Skeletal muscle tissue (tissue), 4 donors: ENCODE data around the gene SLC22A4. TPM values are rescaled to one million over a fixed set of nuclear protein-coding genes. Genes with fewer than 3 reads are reported as not detected.

ENCODE experiments used
- H3K27ac ChIP-seq: one replicate; pipeline ENCODE4 v1.7.0; 2013; ENCODE audit warnings: mild to moderate bottlenecking, low read depth, low read length, inconsistent platforms
- H3K27me3 ChIP-seq, 3 donors: one replicate each; pipeline ENCODE4 v1.7.0; 2013; ENCODE audit warnings: low read length in 3 of 3; ENCODE audit not compliant: control insufficient read depth in 3 of 3, insufficient read depth in 3 of 3
- H3K36me3 ChIP-seq, 3 donors: one replicate each; pipeline ENCODE4 v1.7.0; 2013; ENCODE audit warnings: low read length in 3 of 3; ENCODE audit not compliant: control insufficient read depth in 3 of 3, insufficient read depth in 3 of 3
- H3K4me1 ChIP-seq, 3 donors: one replicate each; pipeline ENCODE4 v1.7.0; 2013; ENCODE audit warnings: low read length in 3 of 3, mild to moderate bottlenecking in 3 of 3; ENCODE audit not compliant: control insufficient read depth in 3 of 3, insufficient read depth in 3 of 3
- H3K4me3 ChIP-seq, 3 donors: one replicate each; pipeline ENCODE4 v1.7.0; 2013; ENCODE audit warnings: low read length in 3 of 3
- H3K9ac ChIP-seq, 3 donors: one replicate each; pipeline ENCODE4 v1.7.0; 2013; ENCODE audit warnings: low read length in 3 of 3, mild to moderate bottlenecking in 3 of 3, moderate library complexity in 2 of 3, low read depth in 1 of 3
- H3K9me3 ChIP-seq, 3 donors: one replicate each; pipeline ENCODE4 v1.7.0; 2013; ENCODE audit warnings: low read length in 3 of 3; ENCODE audit not compliant: control insufficient read depth in 3 of 3
- total RNA-seq: library from RNA; depleted of rRNA; stranded (reverse); fragments of >200 nt; gene quantifications from one replicate; pipeline ENCODE4 v1.2.3, GENCODE V29; 2014
- donor health status: Osteomylitis.

SLC22A4 gene
- total RNA-seq, 1 donor from 2014 or later: 3.1 TPM

DNA sequence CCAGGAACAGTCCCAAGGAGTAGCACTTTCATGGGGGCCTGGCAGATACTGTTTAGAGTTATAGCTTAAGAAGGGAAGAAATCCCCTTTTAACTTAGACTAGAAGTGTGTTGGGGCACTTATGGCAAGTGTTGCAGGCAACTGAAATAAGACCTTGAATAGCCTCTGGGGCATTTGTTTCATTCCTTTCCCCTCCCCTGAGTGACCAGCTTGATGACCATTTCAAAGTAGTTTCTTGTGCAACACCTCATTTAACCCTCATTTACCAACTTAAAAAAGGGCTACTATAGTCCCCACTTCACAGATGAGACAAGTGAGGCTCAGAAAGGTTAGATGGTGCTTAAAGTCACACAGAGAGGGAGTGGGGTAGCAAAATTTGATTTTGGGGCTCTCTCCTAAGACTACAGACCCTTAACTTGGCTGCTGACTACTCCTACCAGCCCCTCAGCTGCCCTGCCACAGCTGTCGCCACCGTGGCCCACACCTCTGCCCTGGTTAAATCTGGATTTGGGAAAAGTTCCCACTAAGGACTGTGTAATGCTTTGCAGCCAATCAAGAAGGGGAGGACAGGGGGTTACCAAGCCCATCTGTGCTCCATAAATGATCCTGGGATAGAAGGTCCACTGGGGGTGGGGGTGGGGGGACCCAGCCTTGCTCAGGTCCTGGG is 31.2 kb upstream of the SLC22A4 start:
- Histone ChIP-seq H3K4me1 (peaks cover 54 to 68% (median 58%) of the 10 kb centered on the region in 3 donors), H3K27me3 (peaks cover 0 to 8% (median 1%) of the 10 kb centered on the region in 3 donors), H3K4me3 (no peak overlapping the region), H3K27ac (peak overlapping the region; percentile 85), H3K9ac (peak overlapping the region in 1 of 3 donors; percentile 25), H3K36me3 (peaks cover 0 to 2% (median 0%) of the 10 kb centered on the region in 3 donors), H3K9me3 (no peaks in the 10 kb centered on the region)

DNA sequence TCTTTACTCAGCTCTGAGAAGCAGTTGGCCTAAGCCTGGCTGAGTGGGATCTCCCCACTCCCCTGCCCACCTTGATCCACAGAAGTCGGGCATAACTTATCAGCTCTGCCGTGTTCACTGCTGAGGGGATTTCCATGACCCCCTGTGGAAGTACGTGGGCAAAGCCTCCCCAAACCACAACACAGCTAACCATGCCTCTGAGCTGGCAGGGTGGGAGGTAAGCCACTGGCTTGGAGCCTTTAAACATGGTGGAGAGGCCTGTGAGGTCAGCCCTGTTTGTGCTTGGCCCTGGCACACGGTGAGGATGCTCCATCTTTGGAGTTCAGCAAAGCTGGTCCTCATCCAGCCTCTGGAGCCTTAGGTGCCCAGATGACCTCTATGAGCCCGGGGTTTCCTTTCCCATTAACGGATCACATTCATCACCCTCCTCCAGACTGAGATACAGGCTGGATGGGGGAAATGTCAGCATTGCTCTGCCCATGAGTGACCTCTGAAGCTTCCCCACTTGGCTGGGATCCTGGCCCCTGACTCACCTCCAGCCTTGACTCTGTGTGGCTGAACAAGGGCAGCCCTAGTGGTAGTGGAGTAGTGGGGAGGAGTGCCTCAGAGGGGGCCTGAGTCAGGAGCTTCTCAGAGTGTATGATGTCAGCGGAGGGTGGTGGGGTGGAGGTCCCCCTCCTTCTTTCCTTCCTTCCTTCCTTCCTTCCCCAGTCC is 30.5 kb upstream of the SLC22A4 start:
- Histone ChIP-seq H3K27me3 (peaks cover 0 to 1% (median 0%) of the 10 kb centered on the region in 3 donors), H3K27ac (peak overlapping the region; percentile 85), H3K36me3 (peaks cover 0 to 2% (median 0%) of the 10 kb centered on the region in 3 donors), H3K9ac (no peak overlapping the region), H3K9me3 (no peaks in the 10 kb centered on the region), H3K4me3 (no peak overlapping the region), H3K4me1 (peaks cover 53 to 66% (median 56%) of the 10 kb centered on the region in 3 donors)

DNA sequence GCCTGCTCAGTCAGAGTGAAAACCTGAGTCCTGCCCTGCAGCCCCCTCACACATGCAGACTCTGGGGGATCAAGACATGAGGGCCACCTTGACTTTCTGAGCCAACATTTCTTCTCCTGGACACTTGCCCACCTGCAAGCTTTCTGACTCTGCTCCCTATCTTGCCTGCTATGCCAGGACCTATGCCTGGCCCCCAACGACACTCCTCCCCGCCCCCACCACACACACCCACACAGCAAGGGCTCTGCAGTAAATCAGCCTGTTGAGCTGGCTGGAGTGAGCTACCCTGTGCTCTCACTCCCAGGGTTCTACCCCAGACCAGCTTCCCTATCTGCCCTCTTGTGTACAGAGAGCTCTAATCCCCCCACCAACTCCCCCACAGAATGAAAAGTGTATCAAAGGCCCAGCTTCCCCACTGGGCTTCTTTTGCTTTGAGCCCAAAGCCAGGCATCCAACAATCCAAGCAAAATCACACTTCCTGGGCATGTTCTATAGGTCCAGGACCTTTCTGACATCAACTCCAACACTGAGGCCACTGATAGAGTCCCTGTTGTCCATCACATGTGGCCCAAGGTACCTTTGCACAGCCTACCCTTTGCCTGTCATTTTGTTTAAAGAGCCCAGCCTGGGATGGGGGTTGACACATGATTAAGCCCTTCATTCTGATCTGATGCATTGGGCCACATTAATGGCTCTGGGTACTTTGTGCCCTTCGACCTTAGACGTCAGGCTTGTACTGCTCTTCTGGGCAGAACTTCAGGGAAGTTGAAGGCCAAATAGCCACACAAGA is 29.5 kb upstream of the SLC22A4 start:
- peak overlapping the region; percentile 85 for H3K27ac ChIP-seq
- no peak overlapping the region for H3K4me3 ChIP-seq
- no peaks in the 10 kb centered on the region for H3K27me3 ChIP-seq
- peaks cover 46 to 58% (median 52%) of the 10 kb centered on the region in 3 donors for H3K4me1 ChIP-seq
- no peak overlapping the region for H3K9ac ChIP-seq
- H3K9me3 ChIP-seq: no peaks in the 10 kb centered on the region
- peaks cover 0 to 4% (median 0%) of the 10 kb centered on the region in 3 donors for H3K36me3 ChIP-seq

DNA sequence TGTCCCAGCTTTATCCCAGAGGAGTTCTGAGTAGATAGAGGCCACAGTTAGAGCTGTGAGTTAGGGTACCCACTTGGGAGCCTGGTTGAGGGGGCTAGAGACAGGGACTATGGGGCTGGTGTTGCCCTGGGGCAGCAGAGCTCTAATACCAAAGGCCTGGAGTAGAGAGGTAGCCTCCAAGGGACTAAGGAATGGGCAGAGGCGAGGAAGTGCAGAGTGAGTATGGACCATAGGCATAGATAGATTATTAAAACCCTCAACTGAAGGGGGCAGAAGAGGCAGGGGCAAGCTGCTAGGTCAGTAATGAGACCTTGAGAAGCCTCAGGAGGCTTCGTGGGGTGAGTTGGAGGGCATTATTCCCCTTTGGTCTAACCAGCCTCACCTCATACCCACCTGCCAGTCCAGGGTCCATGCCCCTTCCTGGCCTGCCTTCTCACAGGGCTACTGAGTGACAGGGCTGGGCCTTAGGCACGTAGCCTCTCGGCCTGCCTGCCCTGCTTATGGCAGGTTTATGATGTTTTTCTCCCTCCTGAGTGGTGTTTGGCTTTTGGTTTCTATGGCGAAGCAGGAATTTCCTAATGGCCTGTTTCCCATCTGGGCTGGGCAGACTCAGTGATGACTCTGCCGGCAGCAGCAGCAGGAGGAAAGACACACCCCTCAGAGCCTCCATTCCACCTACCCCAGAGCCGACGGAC is 28.7 kb upstream of the SLC22A4 start:
- no peaks in the 10 kb centered on the region for H3K9me3 ChIP-seq
- no peak overlapping the region for H3K4me3 ChIP-seq
- H3K27me3 ChIP-seq: no peaks in the 10 kb centered on the region
- H3K4me1 ChIP-seq: peaks cover 38 to 51% (median 48%) of the 10 kb centered on the region in 3 donors
- H3K36me3 ChIP-seq: peaks cover 0 to 6% (median 0%) of the 10 kb centered on the region in 3 donors
- H3K9ac ChIP-seq: peak overlapping the region in 1 of 3 donors; percentile 40
- peak overlapping the region; percentile 85 for H3K27ac ChIP-seq

DNA sequence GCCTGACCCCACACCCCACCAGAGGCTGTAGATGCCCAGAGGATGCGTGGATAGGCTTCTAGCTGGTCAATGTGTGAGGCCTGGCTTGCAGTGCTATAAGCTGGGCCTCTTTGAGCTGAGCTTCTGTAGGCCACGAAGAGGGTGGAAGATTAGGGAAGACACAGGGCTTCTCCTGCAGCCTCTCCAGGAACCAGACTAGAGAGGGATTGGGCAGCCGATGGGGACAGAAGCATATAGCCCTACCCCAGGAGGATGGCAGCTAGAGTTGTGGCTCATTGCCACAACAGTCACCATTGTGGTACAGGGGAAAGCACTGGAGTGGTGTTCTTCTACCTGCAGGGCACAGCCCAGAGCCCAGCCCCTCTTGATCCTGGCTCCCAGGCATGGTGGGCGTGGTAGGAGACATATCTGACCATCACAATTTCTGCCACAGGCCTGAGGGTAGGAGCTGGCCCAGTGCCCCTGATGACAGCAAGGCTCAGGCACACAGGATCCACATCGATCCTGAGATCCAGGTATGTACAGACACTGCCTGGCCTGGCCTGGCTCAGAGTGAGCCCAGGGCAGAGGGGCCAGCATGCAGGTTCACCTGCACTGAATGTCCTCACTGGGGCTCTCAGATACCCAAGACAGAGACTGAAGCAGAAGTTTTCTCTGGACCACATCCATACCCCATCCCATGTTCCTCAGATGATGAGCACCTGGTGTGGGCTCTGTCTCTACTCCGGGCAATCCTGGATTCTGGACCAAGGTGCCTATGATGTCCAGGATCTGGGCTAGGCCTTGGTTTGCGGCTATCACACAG is 28.0 kb upstream of the SLC22A4 start:
- Histone ChIP-seq H3K9ac (peak overlapping the region in 1 of 3 donors; percentile 62), H3K4me3 (no peak overlapping the region), H3K27me3 (no peaks in the 10 kb centered on the region), H3K36me3 (peaks cover 0 to 6% (median 0%) of the 10 kb centered on the region in 3 donors), H3K9me3 (no peaks in the 10 kb centered on the region), H3K27ac (peak overlapping the region; percentile 85), H3K4me1 (peaks cover 31 to 47% (median 40%) of the 10 kb centered on the region in 3 donors)

DNA sequence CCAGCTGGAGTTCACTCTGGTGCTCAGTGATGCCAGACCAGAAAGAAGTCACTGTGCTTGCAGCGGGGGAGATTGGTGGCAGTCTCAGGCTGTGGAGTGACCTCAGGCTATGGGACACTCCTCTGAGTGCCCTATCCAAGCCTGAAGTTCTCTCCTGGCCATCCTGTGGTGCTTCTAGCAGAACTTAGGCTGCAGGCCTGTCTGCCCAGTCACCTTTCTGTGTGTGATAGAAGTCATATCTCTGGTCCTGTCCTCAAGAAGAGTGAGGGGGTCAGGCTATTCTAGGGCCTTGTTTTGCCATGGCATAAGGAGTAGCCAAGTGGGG is 27.4 kb upstream of the SLC22A4 start:
- H3K27me3 ChIP-seq: no peaks in the 10 kb centered on the region
- no peak overlapping the region for H3K9ac ChIP-seq
- no peak overlapping the region for H3K4me3 ChIP-seq
- peaks cover 0 to 6% (median under 1%) of the 10 kb centered on the region in 3 donors for H3K36me3 ChIP-seq
- peak overlapping the region; percentile 7 for H3K27ac ChIP-seq
- no peaks in the 10 kb centered on the region for H3K9me3 ChIP-seq
- H3K4me1 ChIP-seq: peaks cover 29 to 41% (median 34%) of the 10 kb centered on the region in 3 donors

DNA sequence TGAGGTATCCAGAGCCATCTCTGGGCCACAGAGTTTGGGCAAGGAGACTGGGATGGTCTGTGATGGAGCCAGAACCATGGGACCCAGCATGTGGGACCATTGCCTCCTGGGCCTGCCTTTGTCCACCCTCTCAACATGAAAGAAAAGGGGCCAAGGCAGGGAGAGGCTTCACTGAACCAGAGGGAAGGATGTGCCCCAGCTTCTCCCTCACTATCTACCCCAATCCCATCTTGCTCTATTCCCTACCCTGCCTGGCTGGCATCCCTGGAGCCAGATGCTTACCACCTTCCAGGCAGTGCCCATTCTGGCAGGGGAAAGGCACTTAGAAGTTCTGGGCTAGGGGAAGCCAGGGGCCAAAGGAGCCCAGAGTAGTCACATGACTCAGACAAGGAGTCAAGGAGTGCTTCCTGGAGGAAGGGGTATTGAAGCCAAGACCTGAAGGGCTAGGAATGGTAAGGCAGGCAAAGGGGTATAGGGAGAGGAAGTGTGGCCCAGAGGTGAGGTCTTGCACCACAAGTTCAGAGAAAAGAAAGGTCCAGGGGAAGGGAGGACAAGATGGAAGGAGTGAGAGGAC is 26.9 kb upstream of the SLC22A4 start:
- peaks cover 0 to 9% (median 4%) of the 10 kb centered on the region in 3 donors for H3K36me3 ChIP-seq
- peaks cover 29 to 37% (median 30%) of the 10 kb centered on the region in 3 donors for H3K4me1 ChIP-seq
- peak overlapping the region; percentile 7 for H3K27ac ChIP-seq
- no peak overlapping the region for H3K4me3 ChIP-seq
- no peaks in the 10 kb centered on the region for H3K9me3 ChIP-seq
- no peaks in the 10 kb centered on the region for H3K27me3 ChIP-seq
- no peak overlapping the region for H3K9ac ChIP-seq

DNA sequence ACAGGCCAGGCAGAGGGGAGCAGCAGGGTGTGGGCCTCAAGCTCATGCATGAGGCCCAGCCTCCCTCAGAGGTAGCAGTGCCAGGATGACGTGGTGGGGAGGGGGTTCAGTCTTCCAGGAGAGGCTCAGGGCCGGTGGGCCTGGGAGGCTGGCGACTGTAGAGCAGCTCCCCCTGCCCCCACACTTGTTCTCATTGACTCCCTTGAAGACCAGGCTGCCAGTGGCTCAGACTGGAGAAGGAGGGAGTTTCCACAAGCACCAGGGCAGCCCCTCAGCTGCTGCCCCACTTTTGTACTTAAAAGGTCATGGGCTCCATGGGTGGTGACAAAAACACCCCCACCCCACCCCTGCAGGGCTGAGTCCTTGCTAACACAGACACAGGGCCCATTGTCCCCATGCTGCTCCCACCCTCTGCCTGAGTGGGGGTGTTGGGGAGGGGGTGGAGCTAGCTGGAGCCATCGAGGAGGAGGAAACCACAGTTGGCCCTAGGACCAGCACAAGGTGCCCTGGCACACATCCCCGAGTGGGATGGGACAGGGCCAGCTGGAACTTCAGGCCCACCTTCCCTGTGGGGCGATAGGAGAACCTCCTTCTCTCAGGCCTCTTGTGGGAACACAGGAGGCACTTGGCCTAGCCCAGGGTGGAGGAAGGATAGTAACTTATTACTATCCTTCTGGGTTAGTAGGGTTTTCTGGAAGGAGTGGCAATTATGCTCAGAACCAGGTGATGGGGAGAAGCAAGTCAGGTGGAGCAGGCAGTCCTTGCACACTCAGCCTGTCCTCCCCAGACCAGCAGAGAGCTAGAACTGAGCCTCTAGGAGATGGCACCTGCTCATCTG is 26.0 kb upstream of the SLC22A4 start:
- Histone ChIP-seq H3K4me1 (peaks cover 29 to 35% (median 33%) of the 10 kb centered on the region in 3 donors), H3K36me3 (peaks cover 0 to 8% (median 4%) of the 10 kb centered on the region in 3 donors), H3K27me3 (no peaks in the 10 kb centered on the region), H3K4me3 (no peak overlapping the region), H3K27ac (no peak overlapping the region), H3K9ac (no peak overlapping the region), H3K9me3 (no peaks in the 10 kb centered on the region)
